ENCODE results near the gene ERGIC2.

ERGIC2 gene

DNA sequence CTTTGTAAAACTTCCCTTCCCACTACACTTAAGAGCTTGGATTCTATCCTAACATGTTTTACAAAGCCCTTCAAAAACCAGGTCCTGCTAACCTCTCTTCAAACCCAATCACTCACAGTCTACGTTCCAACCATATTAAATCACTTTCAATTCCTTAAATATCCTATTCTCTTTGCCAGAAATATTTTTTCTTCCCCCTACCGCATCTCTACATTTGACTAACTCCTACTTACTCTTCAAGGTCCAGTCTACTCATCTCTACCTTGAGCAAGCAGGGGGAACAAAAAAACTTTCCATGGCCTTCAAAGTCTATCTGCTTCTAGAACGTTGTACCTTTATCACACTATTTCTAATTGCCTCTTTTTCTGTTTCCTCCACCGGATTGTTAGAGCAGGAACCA is 6.1 kb downstream of the ERGIC2 start:
- no peak for DNase-seq (ENCODE audit: low read depth in 2 of 2)

DNA sequence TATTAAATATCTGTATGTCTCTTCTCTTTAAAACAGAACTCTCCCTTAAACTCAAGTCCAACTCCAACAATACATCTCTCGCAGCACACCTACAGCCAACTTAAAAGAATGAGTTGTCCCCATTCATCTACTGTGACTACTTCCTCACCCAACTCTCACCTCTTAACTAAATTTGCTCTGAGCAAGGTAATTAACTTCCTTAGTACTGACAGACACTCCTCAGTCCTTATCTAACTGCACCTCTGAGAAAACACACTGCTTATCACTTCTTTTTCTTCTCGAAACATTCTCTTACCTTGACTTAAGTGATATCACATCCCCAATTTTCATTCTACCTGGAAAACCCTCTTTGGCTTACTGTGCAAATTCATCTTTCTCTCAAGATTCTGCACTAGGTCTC is 7.0 kb downstream of the ERGIC2 start:
- DNase-seq (ENCODE audit: low read depth in 2 of 2) = no peak

DNA sequence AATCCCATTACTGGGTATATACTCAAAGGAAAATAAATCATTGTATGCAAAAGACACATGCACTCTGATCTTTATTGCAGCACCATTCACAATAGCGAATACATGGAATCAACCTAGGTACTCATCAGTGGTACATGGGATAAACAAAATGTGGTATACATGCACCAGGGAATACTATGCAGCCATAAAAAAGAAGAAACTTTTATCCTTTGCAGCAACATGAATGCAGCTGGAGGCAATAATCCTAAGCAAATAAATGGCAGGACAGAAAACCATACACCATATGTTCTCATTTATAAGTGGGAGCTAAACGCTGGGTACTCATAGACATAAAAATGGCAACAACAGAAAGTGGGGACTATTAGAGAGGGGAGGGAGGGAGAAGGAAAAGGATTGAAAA is 15.9 kb downstream of the ERGIC2 start:
- no peak for DNase-seq (ENCODE audit: low read depth in 2 of 2)

DNA sequence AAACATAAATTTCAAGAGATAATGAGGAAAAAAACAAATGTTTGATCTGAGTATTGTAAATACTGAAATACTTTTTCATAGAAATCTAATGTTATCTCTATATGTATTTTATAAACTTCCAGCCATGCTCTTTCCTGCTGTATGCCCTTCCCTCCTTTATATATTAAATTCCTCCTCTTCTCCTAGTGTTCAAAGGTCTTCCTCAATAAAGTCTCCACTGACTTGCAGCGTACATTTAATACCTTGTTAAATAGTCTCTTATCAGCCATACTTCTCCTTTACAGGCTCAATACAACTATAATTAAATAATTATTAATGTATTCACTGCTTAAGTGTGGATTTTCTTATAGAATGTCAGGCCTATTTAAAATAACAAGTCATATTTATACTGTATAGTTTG is 26.0 kb downstream of the ERGIC2 start:
- no peak for DNase-seq (ENCODE audit: low read depth in 2 of 2)

DNA sequence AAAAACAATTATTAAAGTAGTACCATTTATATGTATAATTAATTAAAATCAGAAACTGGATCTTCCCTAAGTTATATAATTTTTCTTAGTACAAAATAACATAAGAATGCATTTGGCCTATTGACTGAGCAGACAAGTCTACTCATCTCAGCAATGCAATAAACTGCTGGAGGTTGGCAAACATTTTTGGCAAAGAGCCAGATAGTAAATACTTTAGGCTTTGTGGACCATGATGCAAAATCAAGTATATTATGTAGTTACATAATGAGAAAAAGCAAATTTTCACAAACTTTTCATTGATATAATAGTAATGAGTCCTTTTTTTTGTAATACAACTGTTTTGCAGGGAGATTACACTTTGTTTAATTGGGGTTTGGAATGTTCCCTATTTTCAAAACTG is 30.9 kb downstream of the ERGIC2 start:
- no peak for DNase-seq (ENCODE audit: low read depth in 2 of 2)

DNA sequence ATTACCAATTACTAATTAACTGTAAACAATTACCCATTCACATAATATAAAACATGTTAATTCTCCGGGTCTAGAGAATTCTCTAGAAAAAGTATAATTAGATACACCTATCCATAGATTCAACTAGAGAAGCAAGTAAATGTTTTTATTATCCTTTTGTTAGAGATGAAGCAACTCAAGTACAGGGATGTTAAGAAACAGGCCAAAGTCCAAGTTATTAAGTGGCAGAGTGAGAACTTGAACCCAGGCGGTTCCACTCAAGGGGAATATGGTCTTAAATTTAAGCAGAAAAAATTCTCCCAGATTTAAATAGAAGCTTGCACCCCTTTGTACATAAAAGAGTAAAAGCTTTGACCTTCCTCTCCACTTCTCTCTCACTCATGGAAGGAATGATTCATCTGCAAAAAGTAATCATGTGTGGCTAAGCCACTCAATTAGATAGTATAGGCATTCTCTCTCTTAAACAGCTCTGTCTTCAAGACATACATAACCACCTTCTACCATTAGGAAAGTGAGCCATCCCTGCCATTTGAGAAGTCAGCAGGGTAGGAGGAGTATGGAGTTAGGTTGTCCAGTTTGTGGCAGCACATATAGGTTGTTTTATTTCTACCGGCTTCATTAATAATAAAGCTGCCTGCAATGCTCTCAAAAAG is 34.1 kb downstream of the ERGIC2 start:
- DNase-seq (ENCODE audit: low read depth in 2 of 2) = no peak

DNA sequence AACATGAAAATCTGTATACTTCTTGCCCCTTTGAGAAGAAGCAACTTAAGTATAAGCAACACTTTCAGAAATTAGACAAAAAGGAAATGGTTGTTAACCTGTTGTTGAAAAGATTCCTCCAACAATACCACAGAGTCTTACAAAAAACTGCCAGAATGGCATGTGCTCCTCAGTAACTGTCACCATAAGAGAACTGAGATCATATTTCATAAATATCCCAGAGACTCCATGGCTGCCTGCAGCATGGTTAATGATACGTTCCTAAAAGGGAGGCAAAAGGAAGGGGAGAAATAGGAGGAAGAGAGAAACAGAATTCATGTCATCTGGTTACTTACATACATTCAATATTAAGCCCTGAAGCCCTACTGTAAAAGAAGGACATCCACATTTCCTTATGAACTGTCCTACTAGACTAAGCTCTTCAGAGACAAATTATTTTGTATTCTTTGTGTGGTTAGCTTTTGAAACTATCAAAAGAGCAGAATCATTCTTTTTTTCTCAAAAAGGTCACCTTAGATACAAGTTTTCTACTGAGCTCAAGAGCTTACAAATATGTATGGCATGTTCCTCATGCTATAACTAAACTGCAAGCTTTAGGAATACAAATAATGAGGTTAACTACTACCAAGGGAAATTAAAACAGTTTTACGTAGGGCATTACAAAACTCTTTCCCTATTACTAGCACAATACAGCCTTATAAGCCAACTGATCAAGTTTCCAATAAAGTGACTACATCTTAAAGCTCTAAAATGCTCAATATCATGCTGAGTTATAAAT is 37.8 kb downstream of the ERGIC2 start:
- no peak for DNase-seq (ENCODE audit: low read depth in 2 of 2)

DNA sequence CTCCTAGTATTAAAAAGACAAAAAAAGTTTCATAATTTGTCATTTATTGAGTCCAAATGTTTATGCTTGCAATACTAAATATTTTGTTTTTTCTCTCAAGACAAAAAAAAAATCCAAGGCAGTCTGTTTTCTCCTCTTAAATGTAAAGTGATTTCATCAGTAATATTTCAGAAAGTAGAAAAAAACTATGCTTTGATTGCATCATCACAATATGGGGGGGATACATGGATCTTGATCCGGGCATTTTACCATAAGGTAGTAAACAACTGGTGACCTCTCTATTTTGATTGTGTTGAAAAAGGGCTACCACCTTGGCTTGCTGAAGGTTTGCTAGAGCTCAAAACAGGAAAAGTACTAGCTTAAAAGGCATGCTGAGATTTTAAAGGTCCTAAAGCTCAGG is 43.6 kb downstream of the ERGIC2 start:
- DNase-seq (ENCODE audit: low read depth in 2 of 2) = no peak

DNA sequence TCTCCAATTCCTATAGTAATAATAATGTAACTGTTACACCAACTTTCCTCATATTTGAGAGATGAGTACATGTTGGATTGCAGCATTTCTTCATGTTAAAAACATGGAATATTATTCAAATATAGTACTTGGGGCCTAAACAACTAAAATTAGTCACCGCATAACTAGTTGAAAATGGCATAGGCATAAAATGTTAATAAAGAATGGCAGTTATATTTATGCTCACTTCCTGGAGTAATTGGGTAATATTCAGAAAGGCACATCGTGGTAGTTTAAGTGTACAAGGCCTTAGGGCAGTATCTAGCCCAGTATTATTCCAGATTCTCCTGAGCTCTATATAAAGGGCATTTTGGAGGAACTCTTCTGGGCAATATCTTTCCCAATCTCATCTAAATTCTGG is 46.0 kb downstream of the ERGIC2 start:
- no peak for DNase-seq (ENCODE audit: low read depth in 2 of 2)

DNA sequence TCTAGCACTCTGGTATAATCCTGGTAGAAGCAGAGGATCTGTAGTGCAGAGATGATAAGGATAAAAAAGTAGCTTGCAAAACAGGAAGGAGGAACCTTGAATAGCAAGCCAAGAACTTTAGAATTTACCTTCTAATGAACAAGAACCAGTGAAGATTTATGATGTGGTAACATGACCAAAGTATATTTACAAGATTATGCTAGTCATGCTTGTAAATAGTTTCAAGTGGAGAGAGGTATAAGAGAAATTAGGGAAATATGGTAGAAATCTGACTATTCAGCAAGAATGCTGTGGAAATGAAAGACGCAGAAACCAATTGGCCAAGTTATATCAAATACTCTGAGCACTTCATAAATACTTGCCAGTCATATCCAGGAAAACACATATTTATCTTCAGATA is 47.8 kb downstream of the ERGIC2 start:
- no peak for DNase-seq (ENCODE audit: low read depth in 2 of 2)

DNA sequence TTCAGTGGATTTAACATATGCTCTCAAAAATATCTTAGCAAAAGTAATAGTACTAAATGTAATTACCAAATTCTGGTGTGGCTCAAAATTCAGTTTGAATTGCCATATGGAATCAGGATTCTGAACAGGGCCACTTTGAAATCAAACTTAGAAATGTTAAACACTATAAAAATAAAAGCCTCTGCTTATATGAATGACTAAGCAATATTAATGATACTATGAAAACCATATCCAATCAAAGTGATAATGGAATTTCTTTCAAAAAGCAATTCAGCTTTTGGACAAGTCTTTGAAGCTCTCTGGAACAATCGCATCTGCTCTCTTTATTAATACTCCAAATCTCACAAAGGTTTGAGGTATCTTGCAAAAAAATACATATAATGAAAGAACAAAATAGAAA is 51.6 kb downstream of the ERGIC2 start:
- no peak for DNase-seq (ENCODE audit: low read depth in 2 of 2)

DNA sequence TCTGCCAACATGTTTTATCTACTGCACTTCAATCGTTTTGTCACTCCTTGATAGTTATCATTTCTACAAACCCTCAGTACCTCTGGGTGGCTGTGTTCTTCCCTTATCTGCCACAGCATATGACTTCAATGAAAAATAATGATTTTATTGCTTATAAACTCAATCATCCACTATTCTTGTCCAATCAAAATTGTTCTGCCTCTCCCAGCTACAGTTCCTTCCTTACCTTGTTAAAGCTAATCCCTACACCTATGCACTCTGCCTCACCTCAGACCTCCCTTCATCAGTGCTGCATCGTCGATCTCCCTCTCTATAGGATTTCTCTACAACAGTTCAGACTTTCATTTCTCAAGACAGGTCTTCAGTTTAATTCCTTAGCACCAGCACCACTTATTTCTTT is 58.8 kb downstream of the ERGIC2 start:
- no peak for DNase-seq (ENCODE audit: low read depth in 2 of 2)

DNA sequence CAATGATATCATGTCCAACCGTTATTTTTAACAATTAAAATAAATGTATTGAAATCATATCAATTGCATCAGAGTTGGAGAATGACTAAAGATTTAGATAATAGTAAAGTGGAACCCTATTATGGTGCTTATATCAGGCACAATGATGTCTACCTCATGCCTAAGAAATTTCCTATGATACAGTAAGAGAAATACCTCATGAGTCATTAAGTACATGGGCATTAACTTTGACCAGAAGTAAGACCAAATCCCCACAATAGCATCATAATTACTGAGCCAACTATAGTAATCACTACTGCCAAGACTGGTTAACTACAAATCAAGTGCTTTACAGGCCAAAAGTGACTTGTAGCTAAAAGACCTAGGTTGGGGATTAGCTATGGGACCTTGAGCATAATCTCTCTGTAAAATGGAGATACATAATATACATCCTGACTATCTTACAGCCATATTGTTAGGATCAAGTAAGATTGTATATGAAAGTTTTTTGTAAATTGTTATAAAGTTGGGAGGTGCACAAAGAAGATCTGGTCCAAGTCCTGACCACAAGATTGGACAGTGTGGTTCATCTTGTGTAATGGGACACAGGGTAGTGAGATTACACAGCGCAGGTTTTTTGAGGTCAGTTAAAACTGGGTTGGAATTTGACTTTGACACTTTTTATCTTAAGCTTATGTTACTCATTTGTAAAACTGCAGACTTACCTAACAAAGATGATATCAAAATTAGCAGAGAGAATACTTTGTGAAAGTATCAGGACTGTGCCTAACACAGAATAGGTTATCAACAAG is 60.5 kb downstream of the ERGIC2 start:
- DNase-seq (ENCODE audit: low read depth in 2 of 2) = no peak

DNA sequence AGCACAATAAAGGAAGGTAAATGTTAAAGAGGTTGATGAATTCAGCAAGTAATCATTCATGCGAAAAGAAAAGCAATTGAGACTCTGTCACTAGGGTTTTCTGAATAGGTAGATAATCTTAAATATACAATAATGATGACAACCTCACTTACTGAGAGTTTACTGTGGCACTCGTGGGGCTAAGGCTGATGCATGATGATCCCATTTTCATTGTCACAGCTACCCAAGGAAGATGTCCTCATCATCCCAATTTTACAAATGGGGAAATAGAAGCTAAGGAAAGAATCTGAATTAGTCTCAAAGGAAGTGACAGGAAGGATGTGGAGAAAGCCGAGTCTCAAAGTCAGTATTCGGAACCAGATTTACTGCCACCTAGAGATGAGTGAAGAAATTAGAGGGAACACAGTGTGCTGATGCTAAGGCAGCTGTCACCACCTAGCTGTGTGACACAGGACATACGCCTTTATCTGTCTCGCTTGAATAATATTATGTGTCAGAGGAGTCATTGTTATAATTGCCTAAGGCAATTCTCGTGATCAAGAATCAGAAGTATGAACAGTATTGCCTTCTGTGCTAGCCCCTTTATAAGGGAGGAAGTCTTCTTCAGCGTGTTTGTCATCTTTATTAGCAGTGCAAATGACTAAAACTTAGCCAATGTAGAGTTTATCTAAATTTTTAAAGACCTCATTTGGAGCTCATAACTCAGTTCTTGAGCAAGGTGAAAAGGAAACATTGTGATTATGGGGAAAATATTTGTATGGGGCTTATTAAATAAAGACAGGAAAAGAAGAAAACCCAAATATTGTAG is 63.2 kb downstream of the ERGIC2 start:
- DNase-seq (ENCODE audit: low read depth in 2 of 2) = peak; percentile 5 to 19

DNA sequence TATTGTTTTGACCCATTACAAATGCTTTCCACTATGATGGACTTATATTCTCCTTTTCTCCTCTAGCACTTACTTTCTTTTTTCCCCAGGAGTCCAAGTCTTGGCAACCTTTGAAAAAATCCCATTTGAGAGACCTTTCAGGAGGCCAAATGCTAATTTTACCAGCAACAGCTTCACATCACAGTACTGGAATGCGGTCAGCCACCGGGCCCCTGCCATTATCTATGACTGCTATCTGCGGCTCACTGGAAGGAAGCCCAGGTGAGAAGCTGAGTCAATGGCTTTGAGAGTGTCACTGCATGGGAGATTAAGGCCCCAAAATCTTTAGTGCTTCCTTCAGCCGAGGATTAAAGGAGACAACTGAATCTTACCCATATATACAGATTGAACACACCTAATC is 64.2 kb downstream of the ERGIC2 start:
- no peak for DNase-seq (ENCODE audit: low read depth in 2 of 2)

DNA sequence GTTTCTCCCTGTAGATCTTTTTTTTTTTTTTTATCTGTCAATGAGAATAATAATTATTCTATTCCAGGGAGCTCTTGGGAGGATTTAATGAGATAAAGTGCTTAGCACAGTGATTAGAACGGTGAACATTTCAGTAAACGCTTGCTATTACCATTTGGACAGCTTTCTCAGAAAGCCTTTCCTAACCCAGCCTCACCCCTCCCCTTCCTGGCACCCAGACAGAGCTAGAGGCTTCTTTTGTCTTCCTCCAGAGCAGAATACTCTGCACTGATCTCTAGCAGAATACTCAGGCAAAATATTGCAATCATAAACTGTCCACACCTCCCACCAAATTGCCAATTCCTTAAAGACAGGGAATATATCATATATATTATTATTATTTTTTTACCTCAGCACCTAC is 66.6 kb downstream of the ERGIC2 start:
- DNase-seq (ENCODE audit: low read depth in 2 of 2) = no peak

DNA sequence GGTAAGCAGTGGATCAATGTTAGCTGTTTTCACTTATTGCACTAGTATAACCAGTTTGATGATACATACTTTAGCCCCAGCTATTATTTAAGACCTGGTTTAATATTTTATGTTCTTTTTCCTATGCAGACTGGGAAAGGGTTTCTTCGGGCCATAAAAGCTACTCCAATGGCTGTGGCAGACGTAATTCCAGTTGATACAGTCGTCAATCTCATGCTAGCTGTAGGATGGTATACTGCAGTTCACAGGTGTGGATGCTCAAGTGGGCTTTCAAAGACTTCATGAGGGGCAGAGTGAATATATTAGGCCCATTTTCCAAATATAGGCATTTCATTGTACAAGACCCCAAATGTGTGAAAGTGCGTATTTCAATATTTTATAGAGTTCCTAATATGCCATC is 70.1 kb downstream of the ERGIC2 start:
- no peak for DNase-seq (ENCODE audit: low read depth in 2 of 2)

DNA sequence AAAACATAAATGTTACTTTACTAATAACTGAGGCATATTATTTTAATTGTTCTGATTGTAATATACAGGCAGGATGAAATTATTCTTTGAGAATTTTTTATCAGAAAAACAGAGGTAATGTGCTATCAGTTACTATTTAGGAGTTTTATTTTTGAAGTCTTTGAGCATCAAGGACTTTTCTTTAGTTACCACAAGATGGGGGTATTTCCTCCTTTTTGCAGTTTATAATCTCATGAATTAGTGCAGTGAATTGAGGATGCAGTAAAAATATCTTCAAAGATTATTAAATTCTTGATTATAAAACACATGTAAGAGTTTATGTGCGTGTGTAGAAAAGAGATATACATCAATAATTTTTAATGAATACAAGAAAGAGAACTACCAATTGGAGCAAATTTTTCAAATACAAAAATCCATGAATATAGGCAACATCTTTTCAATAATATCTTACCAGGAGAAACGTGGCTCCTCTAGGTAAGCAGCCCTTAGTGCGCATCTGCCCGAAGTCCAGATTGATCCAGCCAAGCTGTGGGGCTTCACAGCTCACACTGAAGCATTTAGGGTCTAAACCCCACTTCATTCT is 71.6 kb downstream of the ERGIC2 start:
- no peak for DNase-seq (ENCODE audit: low read depth in 2 of 2)

DNA sequence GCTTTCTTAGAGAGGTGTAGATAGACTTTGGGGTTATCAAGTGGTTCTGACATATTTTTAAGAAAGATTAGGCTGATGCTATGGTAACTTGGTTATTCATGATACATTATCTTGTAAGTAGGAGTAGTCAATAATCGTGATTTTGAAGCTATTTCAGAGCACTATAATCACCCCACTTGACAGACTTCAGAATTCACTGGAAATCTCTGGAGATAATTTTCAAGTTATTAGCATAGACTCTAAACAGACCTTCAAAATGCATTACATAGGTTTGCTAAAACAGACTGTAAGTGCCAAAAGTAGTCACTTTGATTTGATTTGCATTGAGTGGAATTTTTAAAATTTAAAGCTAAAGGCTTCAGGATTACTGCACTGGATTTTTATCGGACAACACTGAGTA is 74.3 kb downstream of the ERGIC2 start:
- no peak for DNase-seq (ENCODE audit: low read depth in 2 of 2)

DNA sequence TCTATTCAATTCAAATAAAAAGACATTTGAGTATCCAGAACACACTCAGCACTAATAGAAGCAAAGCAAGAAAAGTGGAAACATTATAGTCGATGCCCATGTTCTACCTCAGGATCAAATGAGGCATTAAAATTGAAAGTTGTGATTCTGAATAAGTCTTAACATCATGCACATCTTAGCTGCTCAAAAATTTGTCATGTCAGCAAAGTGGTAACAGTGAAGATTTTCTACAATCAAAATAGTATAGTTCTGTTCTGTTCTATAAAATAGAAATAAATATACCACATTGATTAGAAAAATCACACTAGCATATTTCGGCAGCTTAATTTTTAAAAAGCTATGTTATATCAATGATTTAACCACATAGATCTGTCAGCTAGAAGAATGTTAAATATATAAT is 74.7 kb downstream of the ERGIC2 start:
- no peak for DNase-seq (ENCODE audit: low read depth in 2 of 2)

DNA sequence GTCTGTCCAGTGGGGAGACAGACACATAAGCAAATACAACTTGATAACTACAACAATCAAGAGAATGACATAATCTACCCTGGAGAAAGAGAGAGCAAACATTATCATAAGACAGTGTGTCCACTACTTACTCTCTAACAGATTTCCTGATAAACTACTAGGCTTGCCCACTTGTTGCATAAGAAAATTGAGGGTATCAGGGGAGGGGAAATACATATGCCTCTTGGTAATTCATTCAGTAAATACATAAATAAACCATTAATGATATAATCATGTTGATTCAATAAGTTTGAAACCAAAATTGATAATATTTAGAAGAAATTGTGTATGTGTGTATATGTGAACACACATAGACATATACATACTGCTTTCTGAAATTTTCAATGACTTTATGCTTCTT is 76.6 kb downstream of the ERGIC2 start:
- DNase-seq (ENCODE audit: low read depth in 2 of 2) = no peak

DNA sequence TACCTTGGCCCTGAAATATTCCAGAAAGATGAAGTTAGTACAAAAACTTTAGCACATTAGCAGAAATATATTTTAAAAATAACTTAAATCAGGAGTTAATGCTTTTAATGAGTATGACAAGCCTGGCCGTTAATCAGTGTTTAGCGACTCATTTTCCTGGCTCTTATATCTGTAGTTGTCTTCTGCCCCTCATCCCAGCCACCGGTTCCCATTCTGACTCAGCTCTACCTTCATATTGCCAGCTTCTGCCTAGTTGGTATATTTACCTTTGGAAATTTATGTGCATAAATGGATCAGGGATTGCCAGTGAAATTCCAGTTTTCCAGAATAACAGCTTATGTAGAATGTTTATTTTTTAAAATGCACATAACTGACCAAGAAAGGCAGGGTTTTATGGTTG is 79.9 kb downstream of the ERGIC2 start:
- no peak for DNase-seq (ENCODE audit: low read depth in 2 of 2)

All from stimulated activated CD4-positive, alpha-beta T cell treated with anti-CD3 and anti-CD28 coated beads, Interleukin-1b, Interleukin-23, amount 100 ng/mL, for 4 hours (primary cell).